ENCODE results near the gene PHETA1. TPM values are rescaled to one million over a fixed set of nuclear protein-coding genes. Genes with fewer than 3 reads are reported as not detected.
"Not testable (repeated sequence)": the region's sequence is repeated elsewhere in the genome, so short reads cannot be mapped to it uniquely, and the experiment has no call there.

The PHETA1 gene
- total and polyA plus RNA-seq, 2 of the 13 experiments (the other 11 are each of a cell fraction or from before 2014, with no cell fraction given): 11.3 to 20.8 TPM

DNA sequence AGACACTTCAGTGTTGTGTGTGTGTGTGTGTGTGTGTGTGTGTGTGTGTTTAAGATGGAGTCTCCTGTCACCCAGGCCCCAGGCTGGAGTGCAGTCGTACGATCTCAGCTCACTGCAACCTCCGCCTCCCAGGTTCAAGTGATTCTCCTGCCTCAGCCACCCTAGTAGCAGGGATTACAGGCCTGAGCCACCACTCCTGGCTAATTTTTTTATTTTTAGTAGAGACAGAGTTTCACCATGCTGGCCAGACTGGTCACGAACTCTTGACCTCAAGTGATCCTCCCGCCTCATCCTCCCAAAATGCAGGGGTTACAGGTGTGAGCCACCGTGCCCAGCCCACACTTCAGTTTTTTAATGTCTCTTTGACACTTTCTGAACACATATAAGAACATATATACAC, 32.5 kb downstream of the PHETA1 start:
- DNase-seq (ENCODE audit: low spot score); H3K9ac ChIP-seq (ENCODE audit: insufficient read depth, low read depth, low read length); H3K9me3 ChIP-seq (ENCODE audit: low read length); H3K4me2 ChIP-seq (ENCODE audit: low read depth, low read length); H3K4me3 ChIP-seq (replicated peaks in 1 of 3; ENCODE audit: insufficient read depth in 1 of 3, low read depth in 2 of 3, low read length in 3 of 3); CTCF ChIA-PET (ENCODE audit: low intra/inter-chr PET ratio, low total read pairs); FAIRE-seq; H2AFZ ChIP-seq (ENCODE audit: low read length); H4K20me1 ChIP-seq (ENCODE audit: insufficient read depth, low read length); BruUV-seq (replicated peaks); H3K4me1 ChIP-seq (ENCODE audit: insufficient read depth, low read length); H3K36me3 ChIP-seq (replicated peaks in 1 of 2; ENCODE audit: control insufficient read depth in 1 of 2, insufficient read depth in 2 of 2, low read length in 2 of 2); H3K27ac ChIP-seq (ENCODE audit: extremely low read length, insufficient read depth, low read length); intact Hi-C loops (cut with micrococcal nuclease; ENCODE audit: unreplicated experiment); ATAC-seq; in situ Hi-C loops (cut with HindIII; ENCODE audit: extremely low pct_ligation_motif_present, low pct_unique_long_range_greater_than_20kb); H3K79me2 ChIP-seq (ENCODE audit: insufficient read depth, low read length); POLR2A ChIA-PET: not testable (repeated sequence)
- H3K27me3 ChIP-seq (ENCODE audit: control insufficient read depth in 1 of 2, insufficient read depth in 2 of 2, low read length in 2 of 2): peaks cover 1 to 14% of the 10 kb centered on the region in 2 experiments; a peak in 2 of 5 replicates
- WGBS (ENCODE audit: low lambda C conversion rate): 36% methylated on average over 5 of the region's 6 CpGs

DNA sequence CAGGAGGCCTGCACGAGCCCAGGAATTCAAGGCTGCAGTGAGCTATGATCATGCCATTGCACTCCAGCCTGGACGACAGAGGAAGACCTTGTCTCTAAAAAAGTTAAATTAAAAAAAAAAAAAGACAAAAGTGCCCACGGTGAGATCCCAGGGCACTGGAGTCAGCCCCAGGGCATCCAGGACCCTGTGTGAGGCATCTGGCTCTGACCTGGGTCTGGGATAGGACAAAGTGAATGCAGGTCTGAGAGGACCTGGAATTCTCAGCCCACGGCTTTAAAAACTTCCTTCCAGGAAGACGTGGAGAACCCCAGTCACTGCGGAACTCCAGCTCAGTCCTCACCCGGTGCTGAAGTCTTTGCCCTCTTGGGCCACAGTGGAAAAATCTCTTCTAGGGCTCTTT, 33.1 kb downstream of the PHETA1 start:
- in situ Hi-C loops (cut with HindIII; ENCODE audit: extremely low pct_ligation_motif_present, low pct_unique_long_range_greater_than_20kb) (no loop called here), intact Hi-C loops (cut with micrococcal nuclease; ENCODE audit: unreplicated experiment) (no loop called here)
- H2AFZ ChIP-seq (ENCODE audit: low read length): no peak overlapping the region
- H3K4me3 ChIP-seq (replicated peaks in 1 of 3; ENCODE audit: insufficient read depth in 1 of 3, low read depth in 2 of 3, low read length in 3 of 3): no peak overlapping the region
- CTCF ChIA-PET (ENCODE audit: low intra/inter-chr PET ratio, low total read pairs): no interaction called here
- no peak for FAIRE-seq
- H3K4me2 ChIP-seq (ENCODE audit: low read depth, low read length): no peak overlapping the region
- peaks cover 1 to 14% of the 10 kb centered on the region in 2 experiments; a peak in 2 of 5 replicates for H3K27me3 ChIP-seq (ENCODE audit: control insufficient read depth in 1 of 2, insufficient read depth in 2 of 2, low read length in 2 of 2)
- BruUV-seq (replicated peaks): no TSS peak
- H3K27ac ChIP-seq (ENCODE audit: extremely low read length, insufficient read depth, low read length): no peak overlapping the region
- no peaks in the 10 kb centered on the region for H3K4me1 ChIP-seq (ENCODE audit: insufficient read depth, low read length)
- no peak for ATAC-seq
- H3K9ac ChIP-seq (ENCODE audit: insufficient read depth, low read depth, low read length): no peak overlapping the region
- no peak for DNase-seq (ENCODE audit: low spot score)
- no peaks in the 10 kb centered on the region for H3K36me3 ChIP-seq (replicated peaks in 1 of 2; ENCODE audit: control insufficient read depth in 1 of 2, insufficient read depth in 2 of 2, low read length in 2 of 2)
- POLR2A ChIA-PET: no interaction called here
- H3K9me3 ChIP-seq (ENCODE audit: low read length): no peaks in the 10 kb centered on the region
- no peaks in the 10 kb centered on the region for H4K20me1 ChIP-seq (ENCODE audit: insufficient read depth, low read length)
- WGBS (ENCODE audit: low lambda C conversion rate): 8% methylated on average over 6 of the region's 7 CpGs
- no peaks in the 10 kb centered on the region for H3K79me2 ChIP-seq (ENCODE audit: insufficient read depth, low read length)
- no peak for TF ChIP-seq ZNF10 (CRISPR knock-in tag; IDR thresholded peaks at IDR 0.05; ENCODE audit: borderline replicate concordance, low read depth)
- TF ChIP-seq, protein P1, sequence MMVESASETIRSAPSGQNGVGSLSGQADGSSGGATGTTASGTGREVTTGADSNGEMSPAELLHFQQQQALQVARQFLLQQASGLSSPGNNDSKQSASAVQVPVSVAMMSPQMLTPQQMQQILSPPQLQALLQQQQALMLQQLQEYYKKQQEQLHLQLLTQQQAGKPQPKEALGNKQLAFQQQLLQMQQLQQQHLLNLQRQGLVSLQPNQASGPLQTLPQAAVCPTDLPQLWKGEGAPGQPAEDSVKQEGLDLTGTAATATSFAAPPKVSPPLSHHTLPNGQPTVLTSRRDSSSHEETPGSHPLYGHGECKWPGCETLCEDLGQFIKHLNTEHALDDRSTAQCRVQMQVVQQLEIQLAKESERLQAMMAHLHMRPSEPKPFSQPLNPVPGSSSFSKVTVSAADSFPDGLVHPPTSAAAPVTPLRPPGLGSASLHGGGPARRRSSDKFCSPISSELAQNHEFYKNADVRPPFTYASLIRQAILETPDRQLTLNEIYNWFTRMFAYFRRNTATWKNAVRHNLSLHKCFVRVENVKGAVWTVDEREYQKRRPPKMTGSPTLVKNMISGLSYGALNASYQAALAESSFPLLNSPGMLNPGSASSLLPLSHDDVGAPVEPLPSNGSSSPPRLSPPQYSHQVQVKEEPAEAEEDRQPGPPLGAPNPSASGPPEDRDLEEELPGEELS (CRISPR knock-in tag; IDR thresholded peaks at IDR 0.05): no peak
- TF ChIP-seq HOXD1 (CRISPR knock-in tag; IDR thresholded peaks at IDR 0.05): no peak
- TF ChIP-seq ZNF496 (CRISPR knock-in tag; IDR thresholded peaks at IDR 0.05; ENCODE audit: insufficient replicate concordance): no peak
- no peak for TF ChIP-seq POLR2AphosphoS5 (IDR thresholded peaks at IDR 0.05; ENCODE audit: low read depth, low read length)
- no peak for TF ChIP-seq KDM3A (CRISPR knock-in tag; IDR thresholded peaks at IDR 0.05; ENCODE audit: low read depth)
- TF ChIP-seq ZNF670 (CRISPR knock-in tag; IDR thresholded peaks at IDR 0.05; ENCODE audit: borderline replicate concordance): no peak
- no peak for TF ChIP-seq JARID2 (CRISPR knock-in tag; IDR thresholded peaks at IDR 0.05; ENCODE audit: insufficient replicate concordance)
- TF ChIP-seq ZNF713 (CRISPR knock-in tag; IDR thresholded peaks at IDR 0.05): no peak
- TF ChIP-seq GABPB1 (CRISPR knock-in tag; IDR thresholded peaks at IDR 0.05): no peak
- no peak for TF ChIP-seq KMT2A (CRISPR knock-in tag; IDR thresholded peaks at IDR 0.05)
- TF ChIP-seq ZFP36L2 (CRISPR knock-in tag; IDR thresholded peaks at IDR 0.05): no peak
- no peak for TF ChIP-seq GTF3A (CRISPR knock-in tag; conservative IDR thresholded peaks at IDR 0.05)
- TF ChIP-seq RXRB (CRISPR knock-in tag; IDR thresholded peaks at IDR 0.05; ENCODE audit: borderline replicate concordance): no peak
- TF ChIP-seq, protein P2, sequence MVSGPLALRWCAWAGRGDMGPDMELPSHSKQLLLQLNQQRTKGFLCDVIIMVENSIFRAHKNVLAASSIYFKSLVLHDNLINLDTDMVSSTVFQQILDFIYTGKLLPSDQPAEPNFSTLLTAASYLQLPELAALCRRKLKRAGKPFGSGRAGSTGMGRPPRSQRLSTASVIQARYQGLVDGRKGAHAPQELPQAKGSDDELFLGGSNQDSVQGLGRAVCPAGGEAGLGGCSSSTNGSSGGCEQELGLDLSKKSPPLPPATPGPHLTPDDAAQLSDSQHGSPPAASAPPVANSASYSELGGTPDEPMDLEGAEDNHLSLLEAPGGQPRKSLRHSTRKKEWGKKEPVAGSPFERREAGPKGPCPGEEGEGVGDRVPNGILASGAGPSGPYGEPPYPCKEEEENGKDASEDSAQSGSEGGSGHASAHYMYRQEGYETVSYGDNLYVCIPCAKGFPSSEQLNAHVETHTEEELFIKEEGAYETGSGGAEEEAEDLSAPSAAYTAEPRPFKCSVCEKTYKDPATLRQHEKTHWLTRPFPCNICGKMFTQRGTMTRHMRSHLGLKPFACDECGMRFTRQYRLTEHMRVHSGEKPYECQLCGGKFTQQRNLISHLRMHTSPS (CRISPR knock-in tag; IDR thresholded peaks at IDR 0.05; ENCODE audit: low read depth): no peak
- TF ChIP-seq, protein P3, sequence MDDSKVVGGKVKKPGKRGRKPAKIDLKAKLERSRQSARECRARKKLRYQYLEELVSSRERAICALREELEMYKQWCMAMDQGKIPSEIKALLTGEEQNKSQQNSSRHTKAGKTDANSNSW (CRISPR knock-in tag; IDR thresholded peaks at IDR 0.05; ENCODE audit: borderline replicate concordance): no peak
- TF ChIP-seq ZNF530 (CRISPR knock-in tag; IDR thresholded peaks at IDR 0.05; ENCODE audit: low read depth): no peak
